Measurements from ENCODE around the gene DENND1A.

DNA sequence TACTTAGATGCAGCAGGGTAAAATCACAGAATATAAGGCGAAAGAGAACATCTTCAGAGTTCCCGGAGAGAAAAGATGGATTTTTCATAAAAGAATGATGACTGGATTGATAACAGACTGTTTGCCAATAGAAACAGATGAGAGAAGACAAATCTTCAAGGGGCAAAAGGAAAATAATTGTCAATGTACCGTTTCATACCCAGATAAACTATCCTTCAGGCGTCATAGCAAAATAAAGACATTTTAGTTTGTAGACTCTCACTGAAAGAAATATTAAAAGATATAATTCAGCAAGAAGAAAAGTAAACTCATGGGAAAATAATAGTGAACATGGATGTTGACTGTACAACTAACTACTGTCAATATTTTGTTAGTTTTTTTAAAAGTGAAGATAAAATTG, 399.7 kb downstream of the DENND1A start:
- TF ChIP-seq POLR2AphosphoS5 (IDR thresholded peaks at IDR 0.05) (no peak), CTCF (IDR thresholded peaks at IDR 0.05) (no peak)
